PC-9 (cell line): Measurements from ENCODE around the gene SLC1A5. TPM values are rescaled to one million over a fixed set of nuclear protein-coding genes. Genes with fewer than 3 reads are reported as not detected.

Experiments
- BruUV-seq: library from RNA; stranded (reverse); fragments of 400-500 nt; replicated peaks from 2 replicates; lab custom pipeline; 2021; lab: Mats Ljungman, UMichigan
- CTCF ChIA-PET: fragments of 300-600 bp; sonication (Branson Sonifier 250); formaldehyde crosslinking; loops from one replicate; lab custom pipeline; 2022; ENCODE audit warnings: antibody characterized with exemption; lab: Charles Lee
- POLR2A ChIA-PET: fragments of 300-600 bp; sonication (Branson Sonifier 250); formaldehyde crosslinking; loops from one replicate; lab custom pipeline; 2022; ENCODE audit warnings: antibody characterized with exemption; ENCODE audit not compliant: unreplicated experiment; lab: Charles Lee
- DNase-seq, 2 experiments: peaks; one replicate each; pipeline versions ENCODE4 v3.0.0 to v3.0.0-alpha.2; 2015 to 2022; ENCODE audit warnings: mixed read lengths in 1 of 2
- H2AFZ ChIP-seq: fragments of 200-600 bp; sonication (generic); 2 replicates; pipeline ENCODE4 v1.8.1; 2017; ENCODE audit warnings: antibody characterized with exemption
- H3F3A ChIP-seq: fragments of 200-600 bp; sonication (generic); 2 replicates; pipeline ENCODE4 v1.8.1; 2017; ENCODE audit warnings: antibody characterized with exemption, mild to moderate bottlenecking, low read depth; ENCODE audit not compliant: insufficient read depth
- H3K27ac ChIP-seq: fragments of 200-600 bp; sonication (generic); 2 replicates; pipeline ENCODE4 v1.6.1; 2016; ENCODE audit warnings: mixed run types
- H3K27me3 ChIP-seq: fragments of 200-600 bp; sonication (generic); 2 replicates; pipeline ENCODE4 v1.6.1; 2016; ENCODE audit warnings: low read depth, mixed run types; ENCODE audit not compliant: insufficient read depth
- H3K36me3 ChIP-seq: fragments of 200-600 bp; sonication (generic); 2 replicates; pipeline ENCODE4 v1.6.1; 2016; ENCODE audit warnings: low read depth, mixed run types
- H3K4me1 ChIP-seq: fragments of 200-600 bp; sonication (generic); replicated peaks from 2 replicates; pipeline ENCODE4 v1.6.1; 2016; ENCODE audit warnings: mixed run types; ENCODE audit not compliant: insufficient read depth
- H3K4me2 ChIP-seq: fragments of 200-600 bp; sonication (generic); 2 replicates; pipeline ENCODE4 v1.6.1; 2017; ENCODE audit warnings: mixed run types
- H3K4me3 ChIP-seq: fragments of 200-600 bp; sonication (generic); 2 replicates; pipeline ENCODE4 v1.6.1; 2016; ENCODE audit warnings: mixed run types
- H3K79me2 ChIP-seq: fragments of 200-600 bp; sonication (generic); 2 replicates; pipeline ENCODE4 v1.6.1; 2017; ENCODE audit warnings: low read depth, mixed run types
- H3K9me2 ChIP-seq: fragments of 200-600 bp; sonication (generic); 2 replicates; pipeline ENCODE4 v1.8.1; 2017; ENCODE audit warnings: mild to moderate bottlenecking; ENCODE audit not compliant: insufficient read depth
- H3K9me3 ChIP-seq: fragments of 200-600 bp; sonication (generic); 2 replicates; pipeline ENCODE4 v1.8.1; 2016; ENCODE audit warnings: low read depth; ENCODE audit not compliant: insufficient read depth
- H4K20me1 ChIP-seq: fragments of 200-600 bp; sonication (generic); 2 replicates; pipeline ENCODE4 v1.8.1; 2017; ENCODE audit not compliant: insufficient read depth
- EZH2 ChIP-seq: fragments of 200-600 bp; sonication (generic); IDR thresholded peaks from 2 replicates; pipeline ENCODE4 v1.8.0; 2017; ENCODE audit warnings: antibody characterized with exemption, low read depth
- intact Hi-C: fragments of 100-400 bp; cut with micrococcal nuclease; formaldehyde crosslinking; loops from one replicate; pipeline ENCODE4 v1.10.0; 2022; ENCODE audit not compliant: unreplicated experiment
- total RNA-seq: library from RNA; stranded (reverse); gene quantifications from 2 replicates; pipeline ENCODE4 v1.2.3, GENCODE V29; 2021
- TF ChIP-seq, protein P1 (sequence below): fragments of 200-600 bp; sonication (generic); conservative IDR thresholded peaks from 2 replicates; pipeline ENCODE4 v1.6.1; 2017; ENCODE audit warnings: mixed run types, antibody characterized with exemption, mild to moderate bottlenecking, moderate library complexity

SLC1A5 gene
- total RNA-seq, 1 experiment from 2014 or later: 264 TPM

DNA sequence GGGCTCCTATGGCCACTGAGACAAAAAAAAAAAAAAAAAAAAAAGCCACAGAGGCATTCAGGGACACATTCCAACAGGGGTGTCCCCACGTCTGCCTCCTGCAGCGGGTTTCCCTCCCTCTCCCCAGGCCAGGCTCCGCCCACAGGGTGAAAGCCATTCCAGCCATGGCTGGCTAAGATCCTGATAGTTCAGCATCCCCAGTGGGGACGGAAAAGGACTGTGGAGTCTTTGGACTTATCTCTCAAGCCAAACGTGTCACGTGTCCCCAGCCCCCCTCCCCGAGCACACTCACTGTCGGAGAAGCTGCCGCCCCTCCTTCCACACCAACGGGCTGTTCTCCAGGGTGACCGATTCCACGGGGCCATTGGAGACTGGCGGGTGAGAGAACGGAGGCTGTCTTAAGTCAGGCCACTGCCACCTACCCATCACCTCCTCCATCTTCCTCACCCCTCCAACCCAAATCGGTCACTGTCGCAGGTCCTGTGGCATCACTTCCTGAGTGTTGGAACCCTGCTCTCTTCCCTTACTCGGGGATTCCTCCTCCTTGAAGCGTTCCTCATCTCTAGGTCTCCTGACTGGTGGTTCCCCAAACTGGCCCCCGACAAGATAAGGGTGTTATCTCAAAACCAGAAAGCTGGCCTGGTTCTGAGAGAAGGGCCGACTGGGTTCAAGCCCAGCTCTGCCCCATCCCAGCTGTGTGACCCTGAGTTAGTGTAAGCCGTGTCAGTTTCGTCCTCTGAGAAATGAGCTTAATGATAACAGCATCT, 51.7 kb downstream of the SLC1A5 start:
- no TSS peak for BruUV-seq
- no peak overlapping the region for H3K27ac ChIP-seq
- H3K4me1 ChIP-seq: peaks cover 38% of the 10 kb centered on the region
- ChIA-PET POLR2A (no interaction called here), CTCF (no interaction called here)
- peaks cover 40% of the 10 kb centered on the region for H3F3A ChIP-seq
- H3K36me3 ChIP-seq: peaks cover 36% of the 10 kb centered on the region
- no peak overlapping the region for H2AFZ ChIP-seq
- TF ChIP-seq, protein P1, sequence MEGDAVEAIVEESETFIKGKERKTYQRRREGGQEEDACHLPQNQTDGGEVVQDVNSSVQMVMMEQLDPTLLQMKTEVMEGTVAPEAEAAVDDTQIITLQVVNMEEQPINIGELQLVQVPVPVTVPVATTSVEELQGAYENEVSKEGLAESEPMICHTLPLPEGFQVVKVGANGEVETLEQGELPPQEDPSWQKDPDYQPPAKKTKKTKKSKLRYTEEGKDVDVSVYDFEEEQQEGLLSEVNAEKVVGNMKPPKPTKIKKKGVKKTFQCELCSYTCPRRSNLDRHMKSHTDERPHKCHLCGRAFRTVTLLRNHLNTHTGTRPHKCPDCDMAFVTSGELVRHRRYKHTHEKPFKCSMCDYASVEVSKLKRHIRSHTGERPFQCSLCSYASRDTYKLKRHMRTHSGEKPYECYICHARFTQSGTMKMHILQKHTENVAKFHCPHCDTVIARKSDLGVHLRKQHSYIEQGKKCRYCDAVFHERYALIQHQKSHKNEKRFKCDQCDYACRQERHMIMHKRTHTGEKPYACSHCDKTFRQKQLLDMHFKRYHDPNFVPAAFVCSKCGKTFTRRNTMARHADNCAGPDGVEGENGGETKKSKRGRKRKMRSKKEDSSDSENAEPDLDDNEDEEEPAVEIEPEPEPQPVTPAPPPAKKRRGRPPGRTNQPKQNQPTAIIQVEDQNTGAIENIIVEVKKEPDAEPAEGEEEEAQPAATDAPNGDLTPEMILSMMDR: no peak
- TF ChIP-seq EZH2: no peak
- peak in 1 of 2 experiments; percentile 64 for DNase-seq
- intact Hi-C loops: no loop called here
- no peaks in the 10 kb centered on the region for H3K9me2 ChIP-seq
- peaks cover 63% of the 10 kb centered on the region for H4K20me1 ChIP-seq
- H3K79me2 ChIP-seq: peaks cover 67% of the 10 kb centered on the region
- H3K9me3 ChIP-seq: no peaks in the 10 kb centered on the region
- H3K4me2 ChIP-seq: no peak overlapping the region
- H3K4me3 ChIP-seq: no peak overlapping the region
- H3K27me3 ChIP-seq: no peaks in the 10 kb centered on the region

DNA sequence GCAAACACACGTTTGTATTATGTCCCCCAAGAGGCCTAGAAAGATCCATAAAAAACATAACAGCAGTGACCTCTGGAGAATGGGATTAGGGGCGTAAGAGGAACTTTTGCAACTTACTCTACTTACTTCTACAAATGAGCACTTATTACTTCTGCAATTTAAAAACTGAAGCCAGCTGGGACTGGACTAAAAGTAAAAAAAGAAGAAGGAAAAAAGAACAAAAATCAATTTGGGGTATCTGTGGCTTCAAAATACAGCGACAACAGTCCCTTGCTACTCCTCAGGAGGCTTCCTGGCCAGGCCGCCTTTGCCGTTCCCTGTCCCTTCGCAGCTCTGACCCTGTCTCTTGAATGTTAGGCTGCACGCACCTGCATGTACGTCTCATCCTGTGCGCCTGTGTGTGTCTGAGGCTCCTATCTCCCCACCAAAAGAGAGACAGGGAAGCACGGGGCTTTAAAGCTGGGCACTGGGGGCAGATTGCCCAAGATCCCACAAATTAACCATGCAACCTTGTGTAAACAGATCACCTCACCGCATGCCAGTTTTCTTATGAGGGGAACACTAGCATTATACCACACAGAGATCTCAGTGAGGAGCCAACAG, 54.6 kb downstream of the SLC1A5 start:
- CTCF ChIA-PET: interaction anchor here (0.6 to 0.7 kb wide), 2 partner anchors 50 to 91 kb away, joined by 3 read pairs; no protein-coding TSS in a partner anchor
- no TSS peak for BruUV-seq
- peaks cover 51% of the 10 kb centered on the region for H4K20me1 ChIP-seq
- no peak overlapping the region for H2AFZ ChIP-seq
- POLR2A ChIA-PET: interaction anchor here (0.6 to 0.7 kb wide), 2 partner anchors 75 to 556 kb away, joined by 3 to 38 read pairs; no protein-coding TSS in a partner anchor
- no peak for TF ChIP-seq EZH2
- TF ChIP-seq, protein P1: no peak
- H3K79me2 ChIP-seq: peaks cover 59% of the 10 kb centered on the region
- DNase-seq: peak in 1 of 2 experiments; percentile 44
- intact Hi-C loops: loop anchor here (5.0 kb wide), 1 partner anchor 54 kb away; the partner anchor contains the start of gene SLC1A5
- no peaks in the 10 kb centered on the region for H3K27me3 ChIP-seq
- H3K9me3 ChIP-seq: no peaks in the 10 kb centered on the region
- H3K27ac ChIP-seq: peak overlapping the region; percentile 34
- H3F3A ChIP-seq: peaks cover 58% of the 10 kb centered on the region
- H3K4me1 ChIP-seq: peaks cover 54% of the 10 kb centered on the region
- no peak overlapping the region for H3K4me3 ChIP-seq
- H3K4me2 ChIP-seq: peak overlapping the region; percentile 72
- no peaks in the 10 kb centered on the region for H3K9me2 ChIP-seq
- peaks cover 41% of the 10 kb centered on the region for H3K36me3 ChIP-seq

DNA sequence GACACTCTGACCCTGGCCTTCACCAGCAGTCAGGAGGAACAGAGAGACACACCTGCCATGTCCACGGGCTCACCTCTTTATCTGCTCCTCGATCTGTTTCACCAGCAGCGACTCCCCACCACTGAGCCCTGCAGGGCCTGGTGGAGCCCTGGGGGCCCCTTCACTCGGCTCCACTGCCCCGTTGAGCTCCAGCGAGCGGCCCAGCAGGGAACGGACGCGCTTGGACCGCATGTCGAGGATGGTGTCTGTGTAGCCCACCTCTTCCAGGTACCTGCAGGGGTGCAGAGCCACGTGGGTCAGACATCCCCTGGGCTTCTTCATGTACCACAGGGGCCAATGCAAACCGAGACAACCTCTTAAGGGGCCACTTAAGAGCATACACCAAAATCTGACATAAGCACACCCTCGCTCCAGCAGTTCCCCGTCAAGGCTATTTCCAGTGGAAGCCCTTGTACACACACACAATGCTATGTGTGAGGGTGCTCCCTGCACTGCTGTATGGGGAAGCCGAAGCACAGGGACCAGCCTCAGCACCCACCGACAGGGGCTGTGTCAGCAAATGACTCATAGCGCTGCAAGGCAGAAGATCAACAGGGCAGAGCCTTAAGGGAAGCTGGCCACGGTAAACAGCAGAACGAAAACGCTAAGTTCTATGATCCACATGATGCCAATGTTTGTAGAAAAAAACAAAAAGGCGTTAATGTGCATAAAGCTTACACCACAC, 55.3 kb downstream of the SLC1A5 start:
- H3K4me2 ChIP-seq: peak overlapping the region; percentile 72
- H3K4me3 ChIP-seq: no peak overlapping the region
- POLR2A ChIA-PET: interaction anchor here (0.6 to 0.7 kb wide), 3 partner anchors 52 to 557 kb away, joined by 3 to 38 read pairs (median 3); no protein-coding TSS in a partner anchor
- H2AFZ ChIP-seq: no peak overlapping the region
- peaks cover 58% of the 10 kb centered on the region for H3F3A ChIP-seq
- peaks cover 49% of the 10 kb centered on the region for H4K20me1 ChIP-seq
- no TSS peak for BruUV-seq
- H3K79me2 ChIP-seq: peaks cover 58% of the 10 kb centered on the region
- intact Hi-C loops: loop anchor here (5.0 kb wide), 1 partner anchor 54 kb away; the partner anchor contains the start of gene SLC1A5
- peak; percentile 63 to 75 for DNase-seq
- peaks cover 54% of the 10 kb centered on the region for H3K4me1 ChIP-seq
- TF ChIP-seq, protein P1: no peak
- no peak for TF ChIP-seq EZH2
- peak overlapping the region; percentile 83 for H3K27ac ChIP-seq
- CTCF ChIA-PET: interaction anchor here (0.7 kb wide), 1 partner anchor 92 kb away, joined by 3 read pairs; no protein-coding TSS in a partner anchor
- peaks cover 40% of the 10 kb centered on the region for H3K36me3 ChIP-seq
- H3K9me2 ChIP-seq: no peaks in the 10 kb centered on the region
- H3K27me3 ChIP-seq: no peaks in the 10 kb centered on the region
- no peaks in the 10 kb centered on the region for H3K9me3 ChIP-seq
